Brain microvascular endothelial cell (primary cell): ENCODE data around the gene PSMB4.
"Not testable (repeated sequence)": the region's sequence is repeated elsewhere in the genome, so short reads cannot be mapped to it uniquely, and the experiment has no call there.

Experiments
- DNase-seq: peaks from one replicate; pipeline ENCODE4 v3.0.0-alpha.2; 2020
- H3K27ac ChIP-seq: fragments of 250-450 bp; sonication (Bioruptor Pico); 2 replicates; pipeline ENCODE4 v1.5.1; 2020; ENCODE audit warnings: mild to moderate bottlenecking, moderate library complexity
- H3K27me3 ChIP-seq: fragments of 250-450 bp; sonication (Bioruptor Pico); replicated peaks from 2 replicates; pipeline ENCODE4 v1.5.1; 2020; ENCODE audit warnings: mild to moderate bottlenecking
- H3K36me3 ChIP-seq: fragments of 250-450 bp; sonication (Bioruptor Pico); replicated peaks from 2 replicates; pipeline ENCODE4 v1.5.1; 2020; ENCODE audit warnings: mild to moderate bottlenecking
- H3K4me3 ChIP-seq: 2 replicates; pipeline ENCODE4 v1.5.1; 2011; ENCODE audit warnings: low read depth, mild to moderate bottlenecking, control low read depth, low read length, moderate library complexity
- CTCF ChIP-seq: IDR thresholded peaks from 2 replicates; pipeline ENCODE4 v1.5.1; 2011; ENCODE audit warnings: low read depth, mild to moderate bottlenecking, moderate library complexity, low read length, control low read depth, inconsistent platforms; ENCODE audit errors: missing control alignments
- in situ Hi-C: cut with HindIII; loops from 2 replicates; pipeline ENCODE4 v1.10.0; 2017; ENCODE audit warnings: low sequenced_read_pairs, low pct_ligation_motif_present

The PSMB4 gene

GRCh38 chr1:151399324-151400171, at the start of gene PSMB4:
Gene PSMB4 (plus strand): TSS chr1:151399573. CDS start chr1:151399588, 15 bp downstream.
- in situ Hi-C loops, result no loop called here
- peak; percentile 90 for DNase-seq
- peaks cover 31% of the 10 kb centered on the region for H3K36me3 ChIP-seq
- H3K27me3 ChIP-seq, result no peaks in the 10 kb centered on the region
- peak within 1 kb of the TSS; percentile 94 for H3K27ac ChIP-seq
- peak; percentile 48 for TF ChIP-seq CTCF
- peak within 1 kb of the TSS; percentile 97 for H3K4me3 ChIP-seq

- H3K36me3 ChIP-seq, H3K27ac ChIP-seq, in situ Hi-C loops, H3K27me3 ChIP-seq, H3K4me3 ChIP-seq, DNase-seq: not testable (repeated sequence)
These were observed 49.0 kb upstream of the PSMB4 start for GRCh38 chr1:151350323-151350722.

GRCh38 chr1:151352021-151352718, 47.2 kb upstream of the PSMB4 start:
- peak; percentile 34 for DNase-seq
- H3K27ac ChIP-seq, result no peak overlapping the region
- TF ChIP-seq CTCF, result no peak
- in situ Hi-C loops, result no loop called here
- no peaks in the 10 kb centered on the region for H3K27me3 ChIP-seq
- no peak overlapping the region for H3K4me3 ChIP-seq
- H3K36me3 ChIP-seq, result no peaks in the 10 kb centered on the region

DNA sequence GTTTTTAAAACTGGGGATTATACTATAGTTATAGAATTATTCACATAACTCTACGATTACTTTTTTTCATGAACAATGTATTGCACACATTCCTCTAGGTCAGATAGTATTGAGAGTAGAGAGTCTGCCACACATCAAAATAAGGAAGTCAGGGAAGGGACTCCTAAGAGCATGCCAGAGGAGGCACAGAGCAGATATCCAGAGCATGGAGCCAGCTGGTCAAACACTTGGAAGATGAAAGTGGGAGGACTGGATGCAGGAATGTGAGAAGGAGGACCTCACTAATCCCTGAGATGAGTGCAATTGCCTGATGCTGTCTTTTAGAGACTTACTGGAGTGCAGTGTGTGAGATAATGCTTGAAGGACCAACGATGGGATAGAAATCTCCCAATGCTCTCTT, 42.7 kb upstream of the PSMB4 start:
- no peak for TF ChIP-seq CTCF
- no peaks in the 10 kb centered on the region for H3K36me3 ChIP-seq
- in situ Hi-C loops, result no loop called here
- H3K27ac ChIP-seq, result no peak overlapping the region
- DNase-seq, result no peak
- H3K27me3 ChIP-seq, result no peaks in the 10 kb centered on the region
- no peak overlapping the region for H3K4me3 ChIP-seq

GRCh38 chr1:151361883-151362282, 37.5 kb upstream of the PSMB4 start:
- Histone ChIP-seq H3K4me3 (no peak overlapping the region), H3K27ac (no peak overlapping the region), H3K36me3 (no peaks in the 10 kb centered on the region), H3K27me3 (no peaks in the 10 kb centered on the region)
- in situ Hi-C loops, result no loop called here
- no peak for DNase-seq
- TF ChIP-seq CTCF, result no peak

GRCh38 chr1:151362308-151363155, 36.8 kb upstream of the PSMB4 start:
- in situ Hi-C loops, result no loop called here
- H3K27ac ChIP-seq, result no peak overlapping the region
- no peak for TF ChIP-seq CTCF
- H3K27me3 ChIP-seq, result no peaks in the 10 kb centered on the region
- no peaks in the 10 kb centered on the region for H3K36me3 ChIP-seq
- no peak overlapping the region for H3K4me3 ChIP-seq
- no peak for DNase-seq
